BJ (cell line): Measurements from ENCODE around the gene GRIN3B. TPM values are rescaled to one million over a fixed set of nuclear protein-coding genes. Genes with fewer than 3 reads are reported as not detected.

Experiments used
- CTCF ChIA-PET: fragments of 350-600 bp; formaldehyde crosslinking; extraction: SDS; loops from one replicate; lab custom pipeline; 2021; ENCODE audit warnings: antibody characterized with exemption, inconsistent platforms; lab: Yijun Ruan, JAX
- POLR2A ChIA-PET: fragments of 300-600 bp; sonication (Branson Sonifier 250); formaldehyde crosslinking; extraction: SDS; loops from one replicate; lab custom pipeline; 2021; ENCODE audit warnings: antibody characterized with exemption; lab: Charles Lee
- DNase-seq: peaks from one replicate; pipeline ENCODE4 v3.0.0-alpha.2; 2011; ENCODE audit warnings: low read depth
- H3K27me3 ChIP-seq: 2 replicates; pipeline ENCODE4 v1.6.0; 2011; ENCODE audit warnings: low read length; ENCODE audit not compliant: control insufficient read depth, insufficient read depth
- H3K36me3 ChIP-seq: 2 replicates; pipeline ENCODE4 v1.5.1; 2011; ENCODE audit warnings: low read length; ENCODE audit not compliant: control insufficient read depth, insufficient read depth
- H3K4me3 ChIP-seq: 2 replicates; pipeline ENCODE4 v1.5.1; 2011; ENCODE audit warnings: low read depth, mild to moderate bottlenecking, control low read depth, low read length
- CTCF ChIP-seq: IDR thresholded peaks from 2 replicates; pipeline ENCODE4 v1.5.1; 2011; ENCODE audit warnings: low read depth, mild to moderate bottlenecking, control low read depth, inconsistent platforms, low read length, moderate library complexity; ENCODE audit not compliant: insufficient read depth
- polyA plus RNA-seq: library from polyadenylated mRNA; depleted of rRNA; stranded (reverse); fragments of >200 nt; gene quantifications from 2 replicates; pipeline ENCODE4 v1.2.3, GENCODE V29; 2011

GRIN3B gene
- polyA plus RNA-seq, 1 experiment, result 0.32 TPM

GRCh38 chr19:982567-983170, 17.6 kb upstream of the GRIN3B start:
- peak; percentile 15; the same call in 1 of the 2 replicates for TF ChIP-seq CTCF
- H3K27me3 ChIP-seq, result no peaks in the 10 kb centered on the region
- ChIA-PET POLR2A (interaction anchor here (0.7 kb wide), 1 partner anchor 119 kb away, joined by 5 read pairs; no protein-coding TSS in a partner anchor), CTCF (interaction anchor here (0.7 to 7.8 kb wide), 14 partner anchors 12 to 213 kb away, joined by 3 to 102 read pairs (median 4); partner anchors contain the start of genes MED16 and RNU6-9)
- peaks cover 7% of the 10 kb centered on the region; the same call in 1 of the 2 replicates for H3K36me3 ChIP-seq
- H3K4me3 ChIP-seq, result peak overlapping the region; percentile 45
- no peak for DNase-seq

GRCh38 chr19:984165-984967, 15.9 kb upstream of the GRIN3B start, which contains the start of gene WDR18:
TSS of gene WDR18 (plus strand) at chr19:984345. CDS start at chr19:984354, 9 bp downstream.
- Histone ChIP-seq H3K4me3 (peak within 1 kb of the TSS; percentile 97), H3K27me3 (no peaks in the 10 kb centered on the region), H3K36me3 (peaks cover 14% of the 10 kb centered on the region)
- CTCF ChIA-PET, result interaction anchor here (0.6 to 7.8 kb wide), 22 partner anchors 8 to 260 kb away, joined by 3 to 102 read pairs (median 4); no protein-coding TSS in a partner anchor
- POLR2A ChIA-PET, result interaction anchor here (0.6 to 1.0 kb wide), 3 partner anchors 52 to 260 kb away, joined by 3 read pairs; partner anchors contain the start of gene POLR2E
- TF ChIP-seq CTCF, result no peak
- DNase-seq, result peak; percentile 27

DNA sequence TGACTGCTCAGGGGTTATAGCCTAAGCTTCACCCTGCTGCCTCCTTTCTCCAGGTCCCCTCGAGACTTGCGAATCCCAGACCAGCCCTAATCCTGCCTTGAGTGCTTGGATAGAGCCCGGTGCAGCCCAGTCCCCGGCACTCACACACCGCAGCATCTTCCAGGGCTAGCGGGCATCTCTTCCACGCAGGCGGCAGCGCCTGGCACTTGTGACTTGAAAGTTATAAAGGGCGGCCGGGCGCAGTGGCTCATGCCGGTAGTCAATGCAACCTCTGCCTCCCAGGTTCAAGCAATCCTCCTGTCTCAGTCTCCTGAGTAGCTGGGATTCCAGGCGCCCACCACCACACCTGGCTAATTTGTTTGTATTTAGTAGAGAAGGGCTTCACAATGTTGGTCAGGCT, 14.1 kb upstream of the GRIN3B start:
- Histone ChIP-seq H3K4me3 (no peak overlapping the region), H3K36me3 (peaks cover 19% of the 10 kb centered on the region), H3K27me3 (no peaks in the 10 kb centered on the region)
- no peak for TF ChIP-seq CTCF
- CTCF ChIA-PET, result interaction anchor here (0.7 to 7.8 kb wide), 2 partner anchors 15 to 64 kb away, joined by 3 to 102 read pairs; no protein-coding TSS in a partner anchor
- no peak for DNase-seq
- POLR2A ChIA-PET, result no interaction called here

DNA sequence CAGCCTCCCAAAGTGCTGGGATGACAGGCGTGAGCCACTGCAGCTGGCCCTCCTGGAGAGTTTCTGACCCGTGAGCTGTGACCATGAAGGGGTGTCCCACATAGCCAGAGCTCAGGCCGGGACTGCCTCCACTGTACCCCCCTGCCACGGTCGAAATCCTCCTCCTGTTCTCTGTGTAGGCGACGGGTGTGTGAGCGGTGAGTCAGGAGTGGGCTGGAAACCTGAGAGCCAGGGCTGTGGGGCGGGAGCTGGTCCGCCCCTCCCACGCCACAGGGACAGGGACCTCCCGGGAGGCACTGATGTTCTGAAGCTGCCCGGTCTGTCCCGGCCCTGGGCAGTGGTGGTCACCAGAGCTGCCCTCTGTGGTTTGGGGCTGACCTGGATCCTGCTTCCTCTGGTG, 12.1 kb upstream of the GRIN3B start:
- ChIA-PET POLR2A (no interaction called here), CTCF (interaction anchor here (0.6 to 1.1 kb wide), 4 partner anchors 16 to 125 kb away, joined by 3 to 5 read pairs (median 4); no protein-coding TSS in a partner anchor)
- no peak overlapping the region for H3K4me3 ChIP-seq
- TF ChIP-seq CTCF, result no peak
- H3K27me3 ChIP-seq, result no peaks in the 10 kb centered on the region
- no peak for DNase-seq
- peaks cover 23% of the 10 kb centered on the region for H3K36me3 ChIP-seq

DNA sequence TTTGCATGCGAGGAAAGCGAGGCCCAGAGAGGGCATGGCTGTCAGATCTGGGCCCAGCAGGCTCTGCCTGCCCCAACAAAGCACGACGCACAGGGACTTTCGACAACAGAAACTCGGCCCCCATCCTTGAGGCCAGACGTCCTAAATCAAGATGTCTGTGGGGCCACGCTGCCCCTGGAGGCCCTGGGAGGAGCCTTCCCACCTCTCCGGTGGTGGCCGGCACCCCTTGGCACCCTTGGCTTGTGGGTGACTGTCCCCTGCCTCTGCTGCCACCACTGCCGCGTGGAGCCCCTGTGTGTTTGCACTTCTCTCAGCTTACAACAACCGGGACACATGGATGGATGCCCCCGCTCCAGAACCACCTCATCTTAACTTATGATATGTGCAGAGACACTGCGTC, 11.7 kb upstream of the GRIN3B start:
- H3K36me3 ChIP-seq, result peaks cover 23% of the 10 kb centered on the region
- POLR2A ChIA-PET, result no interaction called here
- H3K27me3 ChIP-seq, result no peaks in the 10 kb centered on the region
- no peak for TF ChIP-seq CTCF
- DNase-seq, result no peak
- no peak overlapping the region for H3K4me3 ChIP-seq
- CTCF ChIA-PET, result interaction anchor here (0.8 to 1.1 kb wide), 2 partner anchors 16 to 125 kb away, joined by 3 to 4 read pairs; no protein-coding TSS in a partner anchor
